Caco-2 (cell line): Measurements from ENCODE around the gene PPP1R26. TPM values are rescaled to one million over a fixed set of nuclear protein-coding genes. Genes with fewer than 3 reads are reported as not detected.

Experiments used
- BruUV-seq: library from RNA; stranded (reverse); fragments of 400-500 nt; replicated peaks from 2 replicates; lab custom pipeline; 2021; lab: Mats Ljungman, UMichigan
- CTCF ChIA-PET: fragments of 300-600 bp; sonication (Branson Sonifier 250); formaldehyde crosslinking; loops from one replicate; lab custom pipeline; 2022; ENCODE audit warnings: antibody characterized with exemption; lab: Charles Lee
- POLR2A ChIA-PET: fragments of 300-600 bp; sonication (Branson Sonifier 250); formaldehyde crosslinking; loops from one replicate; lab custom pipeline; 2022; ENCODE audit warnings: antibody characterized with exemption; lab: Charles Lee
- DNase-seq, 2 experiments: peaks; one replicate each; pipeline versions ENCODE4 v3.0.0 to v3.0.0-alpha.2; 2020 to 2022
- H3K27me3 ChIP-seq: replicated peaks from 2 replicates; pipeline ENCODE4 v1.6.0; 2011; ENCODE audit warnings: low read length; ENCODE audit not compliant: control insufficient read depth, insufficient read depth
- H3K36me3 ChIP-seq: 2 replicates; pipeline ENCODE4 v1.5.1; 2011; ENCODE audit warnings: low read length; ENCODE audit not compliant: control insufficient read depth, insufficient read depth
- H3K4me1 ChIP-seq: fragments of 250-450 bp; sonication (Bioruptor Pico); 2 replicates; pipeline ENCODE4 v1.5.1; 2020; ENCODE audit warnings: mild to moderate bottlenecking
- H3K4me3 ChIP-seq: 2 replicates; pipeline ENCODE4 v1.5.1; 2011; ENCODE audit warnings: low read depth, mild to moderate bottlenecking, control low read depth, low read length
- H3K9me3 ChIP-seq: fragments of 250-450 bp; sonication (Bioruptor Pico); 2 replicates; pipeline ENCODE4 v1.5.1; 2020; ENCODE audit warnings: mild to moderate bottlenecking, moderate library complexity
- H3K27ac Mint-ChIP-seq: one replicate; pipeline ENCODE4 v1.8.0; 2022; ENCODE audit warnings: mixed read lengths; ENCODE audit not compliant: unreplicated experiment
- H3K27me3 Mint-ChIP-seq: one replicate; pipeline ENCODE4 v1.8.0; 2022; ENCODE audit warnings: mixed read lengths; ENCODE audit not compliant: insufficient read depth, unreplicated experiment
- H3K36me3 Mint-ChIP-seq: one replicate; pipeline ENCODE4 v1.8.0; 2022; ENCODE audit warnings: mild to moderate bottlenecking, mixed read lengths; ENCODE audit not compliant: insufficient read depth, unreplicated experiment
- H3K4me1 Mint-ChIP-seq: one replicate; pipeline ENCODE4 v1.8.0; 2022; ENCODE audit warnings: low read depth, mixed read lengths; ENCODE audit not compliant: unreplicated experiment
- H3K4me3 Mint-ChIP-seq: one replicate; pipeline ENCODE4 v1.8.0; 2022; ENCODE audit warnings: mild to moderate bottlenecking, moderate library complexity, mixed read lengths; ENCODE audit not compliant: unreplicated experiment
- H3K9me3 Mint-ChIP-seq: one replicate; pipeline ENCODE4 v1.8.0; 2022; ENCODE audit warnings: mixed read lengths; ENCODE audit not compliant: unreplicated experiment
- intact Hi-C: fragments of 100-400 bp; cut with micrococcal nuclease; formaldehyde crosslinking; loops from one replicate; pipeline ENCODE4 v1.10.0; 2022; ENCODE audit not compliant: unreplicated experiment
- total RNA-seq: library from RNA; stranded (reverse); gene quantifications from 2 replicates; pipeline ENCODE4 v1.2.3, GENCODE V29; 2022
- TF ChIP-seq, protein P1 (sequence below), 2 experiments: fragments of 200-600 bp in 1 of 2; IDR thresholded peaks; 1 replicate in 1 of 2; 2 replicates in 1 of 2; pipeline versions ENCODE4 v1.5.1 to v1.8.0; 2011 to 2022; ENCODE audit warnings: antibody characterized with exemption in 1 of 2, control low read depth in 1 of 2, inconsistent platforms in 1 of 2, low read depth in 1 of 2, low read length in 1 of 2, mild to moderate bottlenecking in 1 of 2, moderate library complexity in 1 of 2; ENCODE audit not compliant: insufficient read depth in 1 of 2, severe bottlenecking in 1 of 2, unreplicated experiment in 1 of 2

PPP1R26 gene
- total RNA-seq, 1 experiment from 2014 or later = 24.3 TPM

GRCh38 chr9:135514342-135515082, 34.9 kb downstream of the PPP1R26 start:
- no peaks in the 10 kb centered on the region for H3K4me1 ChIP-seq
- TF ChIP-seq, protein P1, sequence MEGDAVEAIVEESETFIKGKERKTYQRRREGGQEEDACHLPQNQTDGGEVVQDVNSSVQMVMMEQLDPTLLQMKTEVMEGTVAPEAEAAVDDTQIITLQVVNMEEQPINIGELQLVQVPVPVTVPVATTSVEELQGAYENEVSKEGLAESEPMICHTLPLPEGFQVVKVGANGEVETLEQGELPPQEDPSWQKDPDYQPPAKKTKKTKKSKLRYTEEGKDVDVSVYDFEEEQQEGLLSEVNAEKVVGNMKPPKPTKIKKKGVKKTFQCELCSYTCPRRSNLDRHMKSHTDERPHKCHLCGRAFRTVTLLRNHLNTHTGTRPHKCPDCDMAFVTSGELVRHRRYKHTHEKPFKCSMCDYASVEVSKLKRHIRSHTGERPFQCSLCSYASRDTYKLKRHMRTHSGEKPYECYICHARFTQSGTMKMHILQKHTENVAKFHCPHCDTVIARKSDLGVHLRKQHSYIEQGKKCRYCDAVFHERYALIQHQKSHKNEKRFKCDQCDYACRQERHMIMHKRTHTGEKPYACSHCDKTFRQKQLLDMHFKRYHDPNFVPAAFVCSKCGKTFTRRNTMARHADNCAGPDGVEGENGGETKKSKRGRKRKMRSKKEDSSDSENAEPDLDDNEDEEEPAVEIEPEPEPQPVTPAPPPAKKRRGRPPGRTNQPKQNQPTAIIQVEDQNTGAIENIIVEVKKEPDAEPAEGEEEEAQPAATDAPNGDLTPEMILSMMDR (IDR thresholded peaks at IDR 0.05; ENCODE audit: insufficient read depth in 1 of 2, low read depth in 1 of 2, low read length in 1 of 2, severe bottlenecking in 1 of 2, unreplicated experiment in 1 of 2) = no peak
- H3K27me3 ChIP-seq = no peaks in the 10 kb centered on the region
- Mint-ChIP-seq H3K4me1 (no peaks in the 10 kb centered on the region), H3K27ac (no peak overlapping the region), H3K9me3 (no peaks in the 10 kb centered on the region), H3K27me3 (peaks cover 20% of the 10 kb centered on the region), H3K4me3 (no peak overlapping the region), H3K36me3 (no peaks in the 10 kb centered on the region)
- POLR2A ChIA-PET = no interaction called here
- DNase-seq = no peak
- no TSS peak for BruUV-seq
- intact Hi-C loops = no loop called here
- H3K36me3 ChIP-seq = no peaks in the 10 kb centered on the region
- no peak overlapping the region for H3K4me3 ChIP-seq
- no peaks in the 10 kb centered on the region; the same call in 1 of the 2 replicates for H3K9me3 ChIP-seq
- CTCF ChIA-PET = no interaction called here

- CTCF ChIA-PET = no interaction called here
- Histone ChIP-seq H3K27me3 (no peaks in the 10 kb centered on the region), H3K4me3 (no peak overlapping the region), H3K9me3 (no peaks in the 10 kb centered on the region), H3K4me1 (no peaks in the 10 kb centered on the region), H3K36me3 (no peaks in the 10 kb centered on the region)
- TF ChIP-seq, protein P1 (IDR thresholded peaks at IDR 0.05; ENCODE audit: insufficient read depth in 1 of 2, low read depth in 1 of 2, low read length in 1 of 2, severe bottlenecking in 1 of 2, unreplicated experiment in 1 of 2) = no peak
- H3K4me1 Mint-ChIP-seq = no peaks in the 10 kb centered on the region
- peaks cover 23% of the 10 kb centered on the region for H3K27me3 Mint-ChIP-seq
- no peaks in the 10 kb centered on the region for H3K9me3 Mint-ChIP-seq
- no peak overlapping the region for H3K4me3 Mint-ChIP-seq
- BruUV-seq = no TSS peak
- H3K36me3 Mint-ChIP-seq = no peaks in the 10 kb centered on the region
- POLR2A ChIA-PET = no interaction called here
- DNase-seq = no peak
- intact Hi-C loops = no loop called here
- H3K27ac Mint-ChIP-seq = no peak overlapping the region
Measured at GRCh38 chr9:135515083-135515951, 35.7 kb downstream of the PPP1R26 start.

DNA sequence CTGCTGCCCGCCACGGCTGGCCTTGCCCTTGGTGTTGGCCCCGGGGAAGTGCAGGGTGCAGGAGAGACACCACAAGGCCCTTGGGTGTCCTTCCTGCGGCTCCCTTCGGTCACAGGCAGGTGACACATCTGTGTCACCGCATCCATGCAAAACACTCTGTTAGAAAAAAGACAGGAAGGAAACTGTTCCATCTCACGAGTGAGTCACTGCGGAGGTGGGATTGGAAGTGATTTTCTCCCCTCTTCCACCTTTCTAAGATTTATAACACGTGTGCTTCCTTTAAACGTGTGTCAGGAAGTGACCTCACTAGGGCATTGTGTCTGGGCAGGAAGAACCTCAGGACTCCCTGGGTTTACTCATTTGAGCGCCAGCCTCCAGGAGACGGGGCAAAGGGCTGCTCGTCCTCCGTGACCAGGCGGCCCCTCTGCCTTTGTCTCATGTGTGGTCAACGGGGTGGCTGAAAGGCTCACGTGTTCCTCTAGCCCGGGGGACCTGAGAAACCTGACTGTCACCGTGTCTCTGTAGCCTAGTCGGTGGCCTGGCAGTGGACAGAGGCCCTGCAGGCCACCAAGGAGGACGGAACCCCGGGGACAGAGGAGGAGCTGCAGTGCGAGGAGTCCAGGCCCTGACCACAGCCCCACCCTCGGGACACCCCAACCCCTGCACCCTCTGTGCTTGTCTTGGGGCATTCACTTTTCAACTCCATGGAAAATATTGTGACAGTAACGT, 36.7 kb downstream of the PPP1R26 start:
- Mint-ChIP-seq H3K27me3 (peaks cover 21% of the 10 kb centered on the region), H3K27ac (no peak overlapping the region), H3K4me3 (no peak overlapping the region), H3K36me3 (no peaks in the 10 kb centered on the region), H3K4me1 (no peaks in the 10 kb centered on the region), H3K9me3 (no peaks in the 10 kb centered on the region)
- Histone ChIP-seq H3K4me3 (no peak overlapping the region), H3K36me3 (no peaks in the 10 kb centered on the region), H3K9me3 (no peaks in the 10 kb centered on the region), H3K4me1 (no peaks in the 10 kb centered on the region), H3K27me3 (no peaks in the 10 kb centered on the region)
- ChIA-PET CTCF (no interaction called here), POLR2A (no interaction called here)
- TF ChIP-seq, protein P1 (IDR thresholded peaks at IDR 0.05; ENCODE audit: insufficient read depth in 1 of 2, low read depth in 1 of 2, low read length in 1 of 2, severe bottlenecking in 1 of 2, unreplicated experiment in 1 of 2) = no peak
- DNase-seq = no peak
- intact Hi-C loops = no loop called here
- no TSS peak for BruUV-seq
